ENCODE results near the gene CHRNA3.

DNA sequence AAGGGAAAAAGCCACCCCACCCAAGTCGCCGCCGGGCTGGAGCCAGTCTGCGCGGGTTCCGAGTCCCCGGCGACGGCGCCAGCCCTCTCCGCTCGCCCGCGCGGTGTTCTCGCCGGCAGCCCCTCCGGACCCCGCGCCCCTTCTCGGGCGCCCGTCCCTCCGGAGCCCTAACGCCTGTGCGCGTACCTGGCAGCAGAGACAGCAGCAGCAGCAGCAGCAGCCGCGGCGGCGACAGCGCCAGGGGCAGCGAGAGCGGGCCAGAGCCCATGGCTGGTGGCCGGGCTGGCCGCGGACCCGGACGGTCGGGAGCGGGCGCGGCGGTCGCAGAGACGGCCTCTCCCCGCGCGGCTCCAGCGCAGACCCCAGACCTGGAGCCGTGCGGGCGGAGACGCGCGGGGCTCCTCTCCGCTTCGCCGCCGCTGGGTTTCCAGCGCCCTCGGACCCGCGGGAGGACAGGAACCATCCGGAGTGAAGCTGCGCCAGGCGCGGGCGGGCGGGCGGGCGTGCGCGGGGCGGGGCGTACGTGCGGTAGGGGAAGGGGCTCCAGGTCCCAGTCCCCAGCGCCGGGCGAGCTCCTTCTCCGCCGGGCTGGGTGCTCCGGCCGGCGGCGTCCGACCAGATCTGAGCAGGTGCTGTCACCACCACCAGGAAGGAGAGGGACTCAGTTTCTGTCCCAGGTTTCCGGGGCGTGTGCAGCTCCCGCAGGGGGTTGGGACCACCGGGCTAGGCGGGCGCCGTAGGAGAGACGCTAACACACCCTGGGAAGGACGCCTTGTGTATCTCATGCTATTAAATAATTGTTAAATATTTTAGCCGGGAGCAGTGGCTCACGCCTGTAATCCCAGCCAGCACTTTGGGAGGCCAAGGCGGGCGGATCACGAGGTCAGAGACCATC, at the start of gene CHRNA3:
- TF ChIP-seq, protein P1, sequence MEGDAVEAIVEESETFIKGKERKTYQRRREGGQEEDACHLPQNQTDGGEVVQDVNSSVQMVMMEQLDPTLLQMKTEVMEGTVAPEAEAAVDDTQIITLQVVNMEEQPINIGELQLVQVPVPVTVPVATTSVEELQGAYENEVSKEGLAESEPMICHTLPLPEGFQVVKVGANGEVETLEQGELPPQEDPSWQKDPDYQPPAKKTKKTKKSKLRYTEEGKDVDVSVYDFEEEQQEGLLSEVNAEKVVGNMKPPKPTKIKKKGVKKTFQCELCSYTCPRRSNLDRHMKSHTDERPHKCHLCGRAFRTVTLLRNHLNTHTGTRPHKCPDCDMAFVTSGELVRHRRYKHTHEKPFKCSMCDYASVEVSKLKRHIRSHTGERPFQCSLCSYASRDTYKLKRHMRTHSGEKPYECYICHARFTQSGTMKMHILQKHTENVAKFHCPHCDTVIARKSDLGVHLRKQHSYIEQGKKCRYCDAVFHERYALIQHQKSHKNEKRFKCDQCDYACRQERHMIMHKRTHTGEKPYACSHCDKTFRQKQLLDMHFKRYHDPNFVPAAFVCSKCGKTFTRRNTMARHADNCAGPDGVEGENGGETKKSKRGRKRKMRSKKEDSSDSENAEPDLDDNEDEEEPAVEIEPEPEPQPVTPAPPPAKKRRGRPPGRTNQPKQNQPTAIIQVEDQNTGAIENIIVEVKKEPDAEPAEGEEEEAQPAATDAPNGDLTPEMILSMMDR (IDR thresholded peaks at IDR 0.05): no peak
- TF ChIP-seq, protein P2, sequence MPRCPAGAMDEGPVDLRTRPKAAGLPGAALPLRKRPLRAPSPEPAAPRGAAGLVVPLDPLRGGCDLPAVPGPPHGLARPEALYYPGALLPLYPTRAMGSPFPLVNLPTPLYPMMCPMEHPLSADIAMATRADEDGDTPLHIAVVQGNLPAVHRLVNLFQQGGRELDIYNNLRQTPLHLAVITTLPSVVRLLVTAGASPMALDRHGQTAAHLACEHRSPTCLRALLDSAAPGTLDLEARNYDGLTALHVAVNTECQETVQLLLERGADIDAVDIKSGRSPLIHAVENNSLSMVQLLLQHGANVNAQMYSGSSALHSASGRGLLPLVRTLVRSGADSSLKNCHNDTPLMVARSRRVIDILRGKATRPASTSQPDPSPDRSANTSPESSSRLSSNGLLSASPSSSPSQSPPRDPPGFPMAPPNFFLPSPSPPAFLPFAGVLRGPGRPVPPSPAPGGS (IDR thresholded peaks at IDR 0.05): no peak
